Stimulated activated naive CD8-positive, alpha-beta T cell treated with anti-CD3 and anti-CD28 coated beads, Interleukin-15, Interleukin-2, amounts not matched to agents 100 U/mL and 50 U/mL, for 24 hours (primary cell): Measurements from ENCODE around the gene CPLX1.

ENCODE experiments used
- ATAC-seq: fragments of 150-1000 bp; cut with Tn5 transposase; one replicate; pipeline ENCODE4 v1.10.0; 2021
- DNase-seq: peaks from one replicate; pipeline ENCODE4 v3.0.0; 2021

The CPLX1 gene

DNA sequence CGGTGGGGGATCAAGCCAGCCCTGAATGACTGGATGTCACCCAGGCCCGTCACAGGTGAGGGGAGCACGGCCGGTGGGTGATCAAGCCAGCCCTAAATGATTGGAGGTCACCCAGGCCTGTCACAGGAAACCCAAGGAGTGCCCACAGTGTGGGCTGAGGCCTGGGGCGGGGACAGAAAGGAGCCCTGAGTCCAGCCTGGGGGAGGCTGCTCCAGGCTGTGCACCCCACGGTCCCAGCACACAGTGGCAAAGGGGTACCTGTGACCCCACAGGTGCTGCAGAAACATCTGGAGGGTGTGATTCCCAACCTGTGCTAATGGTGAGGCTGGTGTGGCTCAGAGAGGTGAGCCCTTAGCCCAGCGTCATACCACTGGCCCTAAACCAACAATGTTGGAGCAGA, 6.2 kb upstream of the CPLX1 start:
- ATAC-seq, result no peak
- DNase-seq, result no peak

DNA sequence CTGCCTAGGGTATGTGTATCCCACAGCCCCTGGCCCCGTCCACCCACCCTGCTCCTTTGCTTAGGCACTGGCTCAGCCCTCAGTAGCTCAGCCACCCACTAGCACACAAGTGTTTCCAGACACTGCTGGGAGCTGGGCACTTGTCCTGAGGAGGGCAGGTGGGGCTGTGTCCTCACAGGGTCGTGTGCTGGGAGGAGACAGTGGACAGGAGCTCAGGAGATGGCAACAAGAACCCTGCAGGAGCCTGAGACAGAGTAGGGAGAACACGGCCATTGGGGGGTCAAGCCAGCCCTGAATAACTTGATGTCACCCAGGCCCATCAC, 5.5 kb upstream of the CPLX1 start:
- no peak for DNase-seq

DNA sequence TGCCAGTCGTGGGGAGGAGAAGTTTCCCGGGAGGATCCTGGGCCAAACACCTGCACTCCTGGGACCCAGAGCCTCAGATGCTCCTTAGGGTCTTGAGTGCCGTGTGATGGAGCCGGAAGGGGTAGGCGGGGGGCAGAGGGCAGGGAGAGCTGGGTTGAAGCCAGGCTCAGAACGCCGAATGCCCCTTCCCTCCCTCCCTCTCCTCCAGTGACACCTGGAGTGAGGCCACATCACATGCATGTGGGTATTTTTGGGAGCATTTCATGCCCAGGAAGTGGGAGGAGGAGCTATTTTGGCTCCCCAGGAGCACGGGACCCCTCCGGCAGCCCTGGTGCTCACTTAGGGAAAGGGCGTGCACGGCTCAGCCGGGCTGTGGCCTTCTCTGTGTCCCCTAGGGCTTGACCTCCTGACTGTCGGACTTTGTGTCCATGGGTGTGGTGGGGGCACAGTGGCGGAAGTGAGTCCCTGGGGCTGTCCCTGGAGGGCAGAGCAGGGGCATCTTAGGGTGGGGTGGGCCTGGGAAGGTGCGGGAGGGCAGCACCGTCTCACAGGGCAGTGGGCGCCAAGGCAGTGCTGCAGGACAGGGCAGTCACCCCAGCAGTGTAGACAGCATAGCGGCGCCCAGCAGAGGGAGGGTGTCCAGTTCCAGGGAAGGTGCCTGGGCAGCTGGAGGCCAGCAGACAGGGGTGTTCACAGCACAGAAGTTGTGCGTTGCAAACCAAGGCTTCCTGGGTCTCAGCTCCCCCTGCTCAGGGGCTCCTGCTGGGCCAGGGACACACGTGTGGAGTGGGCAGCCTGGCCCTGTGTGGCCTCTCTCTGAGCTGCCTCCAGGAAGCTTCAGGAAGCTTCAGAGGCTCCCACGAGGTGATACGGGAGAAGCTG, 4.9 kb upstream of the CPLX1 start:
- no peak for DNase-seq

More for the DNA sequence above, 5.5 kb upstream of the CPLX1 start:
- no peak for ATAC-seq

DNA sequence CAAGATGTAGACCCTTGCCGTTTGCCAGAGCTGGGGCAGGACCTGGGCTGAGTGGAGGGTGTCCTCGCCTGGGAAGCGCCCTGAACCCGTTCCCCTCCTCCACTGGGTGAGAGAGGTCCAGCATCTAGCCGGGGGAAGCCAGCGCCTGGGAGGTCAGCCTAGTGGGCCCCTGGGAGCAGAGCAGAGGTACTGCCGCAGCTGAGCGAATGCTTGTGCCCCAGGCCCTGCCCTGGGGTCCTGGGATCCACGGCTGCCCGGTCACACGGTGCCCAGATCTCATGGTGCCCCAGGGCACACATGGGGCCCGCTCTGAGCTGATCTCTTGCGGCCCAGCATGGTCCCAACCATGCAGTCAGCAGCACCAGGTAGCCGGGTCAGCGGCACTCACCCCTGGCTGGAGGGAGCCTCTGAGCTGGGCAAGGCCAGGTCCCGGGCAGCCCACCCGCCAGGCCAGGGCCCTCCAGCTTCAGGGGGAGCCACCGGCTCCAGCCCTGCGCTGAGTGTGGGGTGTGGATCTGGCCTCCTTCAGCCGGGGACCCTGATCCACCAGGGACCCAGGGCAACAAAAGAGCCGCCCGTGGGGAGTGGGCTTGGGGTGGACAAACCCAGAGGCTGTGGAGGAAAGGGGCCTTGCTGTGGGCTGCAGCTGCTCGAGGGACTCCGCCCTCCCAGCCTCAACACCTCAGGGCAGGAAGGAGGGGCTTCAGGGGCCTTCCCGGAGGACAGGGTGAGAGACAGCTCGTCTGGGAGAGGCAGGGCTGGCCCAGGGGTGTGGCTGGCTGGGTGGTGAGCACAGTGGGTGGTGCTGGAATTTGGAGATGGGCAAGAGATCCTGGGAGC, 4.1 kb upstream of the CPLX1 start:
- ATAC-seq (no peak), DNase-seq (no peak)

More for the DNA sequence above, 4.9 kb upstream of the CPLX1 start:
- ATAC-seq, result no peak

DNA sequence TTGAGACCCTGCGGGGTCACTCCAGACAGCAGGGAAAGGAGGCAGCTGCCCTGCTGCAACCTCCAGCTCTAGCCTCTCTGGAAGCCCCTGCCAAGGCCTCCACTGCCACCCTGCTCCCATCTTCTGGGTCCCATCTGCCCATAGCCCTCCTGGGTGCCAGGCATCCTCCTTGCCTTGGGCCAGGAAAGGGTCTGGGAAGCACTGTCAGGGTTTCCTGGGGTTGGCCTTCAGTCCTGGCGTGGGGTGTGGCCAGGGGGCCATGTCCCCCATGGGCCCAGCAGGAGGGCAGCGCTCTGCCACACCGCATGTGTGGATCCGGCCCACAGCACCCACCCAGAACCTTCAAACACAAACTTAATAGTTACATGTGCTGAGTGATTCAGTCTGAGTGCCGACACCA, 3.4 kb upstream of the CPLX1 start:
- ATAC-seq (no peak), DNase-seq (no peak)

DNA sequence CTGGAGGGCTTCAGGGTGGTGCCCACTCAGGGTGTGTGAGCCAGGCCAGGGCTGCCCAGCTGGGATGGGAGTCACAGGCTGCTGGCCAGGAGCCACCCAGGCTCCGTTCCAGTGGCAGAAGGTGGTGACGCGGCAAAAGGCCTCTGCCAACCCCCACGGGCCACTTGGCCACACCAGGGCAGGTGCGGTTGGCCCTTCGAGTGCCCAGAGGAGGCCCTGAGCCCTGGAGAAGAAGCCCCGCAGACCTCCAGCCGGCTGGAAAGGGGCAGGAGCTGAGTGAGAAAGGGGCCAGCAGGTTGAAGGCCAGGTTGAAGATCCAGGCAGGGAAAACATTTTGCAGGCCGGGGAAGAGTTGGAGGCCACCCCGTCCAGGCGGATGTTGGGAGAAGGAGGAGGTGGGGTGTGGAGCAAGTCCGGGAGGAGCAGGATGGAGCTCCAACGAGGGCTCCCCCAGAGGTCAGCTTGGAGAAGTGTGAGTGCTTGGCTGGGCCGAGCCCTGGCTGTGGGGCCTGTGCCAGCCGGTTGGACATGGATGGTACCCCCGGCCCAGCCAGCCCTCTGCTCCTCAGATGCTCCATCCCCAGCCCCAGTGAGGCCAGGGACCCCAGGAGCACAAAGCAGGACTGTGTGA, 2.8 kb upstream of the CPLX1 start:
- no peak for DNase-seq
- no peak for ATAC-seq

DNA sequence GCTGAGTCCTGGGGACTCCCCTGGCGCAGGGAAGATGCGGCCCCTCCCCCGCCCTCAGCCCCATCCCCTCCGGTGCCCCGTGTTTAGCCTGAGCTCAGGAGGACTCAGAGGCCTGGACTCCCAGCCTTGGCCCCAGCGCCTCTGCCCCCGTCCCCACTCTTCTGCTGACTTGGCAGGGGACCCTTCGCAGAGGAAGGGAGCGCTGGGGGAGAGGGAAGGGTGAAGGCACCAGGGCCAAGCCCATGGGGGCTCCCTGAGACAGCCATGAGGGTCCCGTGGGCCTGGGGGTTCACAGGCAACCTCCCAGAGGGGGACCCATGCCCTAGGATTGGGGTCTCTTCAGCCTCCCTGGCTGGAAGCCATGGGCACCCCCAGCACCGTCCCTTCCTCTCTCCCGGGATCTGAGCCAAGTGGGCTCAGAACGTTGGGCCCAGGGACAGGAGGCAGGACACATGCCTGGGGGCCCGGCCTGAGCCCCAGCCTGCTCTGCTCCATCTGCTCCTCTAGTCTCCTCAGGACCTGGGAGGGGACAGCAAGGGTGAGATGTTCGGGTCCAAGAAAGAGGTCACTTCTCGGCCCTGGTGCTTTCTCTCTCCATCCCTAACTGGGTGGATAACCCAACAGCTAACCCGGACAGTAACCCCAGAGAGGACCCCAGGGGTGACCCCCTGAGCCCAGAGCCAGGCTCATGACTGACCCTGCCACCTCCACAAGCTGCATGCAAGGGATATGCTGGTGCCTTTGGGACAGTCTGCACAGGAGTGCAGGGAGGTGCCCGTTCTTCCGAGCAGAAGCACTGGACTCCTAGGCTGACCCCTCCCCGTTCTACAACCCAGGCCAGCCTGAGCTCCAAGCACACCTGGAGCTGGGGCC, 1.5 kb upstream of the CPLX1 start:
- DNase-seq (no peak), ATAC-seq (no peak)

DNA sequence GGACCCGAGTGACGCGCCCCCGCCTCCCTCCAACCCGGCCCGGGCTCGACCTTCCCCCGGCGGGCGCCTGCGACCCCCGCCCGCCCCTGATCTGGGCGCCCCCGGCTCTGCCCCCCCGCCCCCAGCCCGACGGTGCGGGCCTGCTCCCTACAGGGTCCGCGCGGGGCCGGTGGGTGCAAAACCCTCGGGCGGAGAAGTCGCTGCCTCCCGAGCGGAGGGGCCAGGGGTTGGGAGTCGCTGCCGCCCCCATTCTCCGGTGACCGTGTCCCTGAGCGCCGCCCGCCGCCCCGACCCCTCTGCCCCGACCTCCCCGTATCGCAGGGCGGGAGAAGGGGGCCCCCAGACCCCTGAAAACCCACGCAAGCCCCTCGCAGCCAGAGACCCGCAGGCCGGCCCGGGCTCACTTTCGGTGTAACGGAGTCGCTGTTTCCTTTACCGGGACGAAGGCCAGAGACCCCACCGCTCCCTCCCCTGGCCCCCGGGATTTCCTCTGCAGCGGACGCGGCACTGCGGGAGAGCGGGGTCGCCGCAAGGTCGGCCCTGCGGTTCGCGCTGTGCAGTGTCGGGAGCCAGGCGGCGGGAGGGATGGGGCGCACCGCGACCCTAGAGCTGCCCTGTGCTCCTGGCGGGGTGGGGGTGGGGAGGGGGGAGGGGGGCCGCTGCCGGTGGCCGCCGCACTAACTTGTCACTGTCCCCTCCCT, 729 bp upstream of the CPLX1 start:
- DNase-seq (no peak), ATAC-seq (no peak)

DNA sequence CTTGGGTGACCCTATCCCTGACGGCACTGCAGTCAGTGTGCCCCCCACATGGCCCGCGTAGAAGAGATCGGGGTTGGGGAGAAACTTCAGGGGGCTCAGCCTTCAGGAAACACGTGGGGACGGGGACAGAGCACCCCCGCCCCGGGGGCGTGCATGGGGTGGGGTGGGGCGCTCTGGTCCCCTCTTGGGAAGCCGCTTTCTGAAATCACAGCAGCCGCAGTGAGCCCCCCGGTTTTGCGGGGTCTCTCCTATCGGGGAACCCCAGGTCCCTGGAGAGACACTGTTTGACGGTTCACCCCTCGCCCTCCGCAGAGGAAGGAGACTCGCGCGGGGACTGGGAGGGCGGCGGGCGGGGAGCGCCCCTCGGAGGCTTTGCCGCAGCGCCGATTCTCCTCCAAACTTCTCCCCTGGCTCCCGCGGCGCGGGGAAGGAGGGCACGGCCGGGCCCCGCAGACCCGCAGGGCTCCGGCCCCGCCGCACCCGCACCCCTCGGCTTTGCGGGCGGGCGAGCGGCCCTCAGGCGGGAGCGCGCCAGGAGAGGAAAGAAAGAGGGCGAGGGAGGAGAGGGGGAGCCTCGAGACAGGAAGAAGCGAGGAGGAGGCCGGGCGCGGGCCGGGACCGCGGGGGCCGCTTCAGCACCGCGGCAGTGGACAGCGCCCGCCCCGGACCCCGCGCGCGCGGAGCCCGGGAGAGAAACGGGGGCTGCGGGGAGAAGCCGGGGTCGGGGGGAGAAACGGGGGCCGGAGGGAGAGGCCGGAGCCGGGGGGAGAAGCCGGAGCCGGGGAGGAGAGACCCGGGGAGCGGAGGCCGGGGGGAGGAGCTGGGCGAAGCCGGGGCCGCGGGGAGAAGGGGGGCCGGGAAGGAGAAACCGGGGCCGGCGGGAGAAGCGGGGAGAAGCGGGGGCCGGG, 612 bp downstream of the CPLX1 start:
- no peak for ATAC-seq
- DNase-seq, result no peak

DNA sequence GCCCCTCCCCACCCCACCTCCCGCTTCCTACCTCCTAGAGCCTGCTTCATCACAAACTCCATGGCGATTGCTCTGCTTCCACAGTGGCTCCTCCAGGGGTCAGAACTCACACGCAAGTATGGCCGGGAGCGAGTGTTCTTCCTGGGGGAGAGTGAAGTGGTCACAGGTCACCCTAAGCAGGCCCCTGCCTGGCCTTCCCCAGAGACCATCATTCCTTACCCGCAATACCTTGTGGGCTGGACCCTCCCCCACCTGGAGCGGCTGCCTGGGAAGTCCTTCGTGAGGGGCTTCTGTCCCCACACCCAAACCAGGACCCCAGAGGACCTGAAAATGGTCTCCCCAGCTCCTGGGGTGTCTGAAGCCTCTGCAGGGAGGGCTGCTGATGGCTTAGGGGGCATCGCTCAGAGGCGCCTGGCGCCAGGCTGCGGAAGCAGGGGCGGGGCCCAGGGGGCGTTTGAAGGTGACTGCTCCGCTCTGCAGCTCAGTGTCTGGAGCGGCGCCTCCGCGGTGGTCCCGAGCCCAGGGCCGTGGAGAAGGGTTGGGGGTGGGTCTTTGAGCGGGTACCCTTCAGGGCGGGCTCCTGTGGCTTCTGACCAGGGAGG, 1.4 kb downstream of the CPLX1 start:
- ATAC-seq, result no peak
- DNase-seq, result no peak

DNA sequence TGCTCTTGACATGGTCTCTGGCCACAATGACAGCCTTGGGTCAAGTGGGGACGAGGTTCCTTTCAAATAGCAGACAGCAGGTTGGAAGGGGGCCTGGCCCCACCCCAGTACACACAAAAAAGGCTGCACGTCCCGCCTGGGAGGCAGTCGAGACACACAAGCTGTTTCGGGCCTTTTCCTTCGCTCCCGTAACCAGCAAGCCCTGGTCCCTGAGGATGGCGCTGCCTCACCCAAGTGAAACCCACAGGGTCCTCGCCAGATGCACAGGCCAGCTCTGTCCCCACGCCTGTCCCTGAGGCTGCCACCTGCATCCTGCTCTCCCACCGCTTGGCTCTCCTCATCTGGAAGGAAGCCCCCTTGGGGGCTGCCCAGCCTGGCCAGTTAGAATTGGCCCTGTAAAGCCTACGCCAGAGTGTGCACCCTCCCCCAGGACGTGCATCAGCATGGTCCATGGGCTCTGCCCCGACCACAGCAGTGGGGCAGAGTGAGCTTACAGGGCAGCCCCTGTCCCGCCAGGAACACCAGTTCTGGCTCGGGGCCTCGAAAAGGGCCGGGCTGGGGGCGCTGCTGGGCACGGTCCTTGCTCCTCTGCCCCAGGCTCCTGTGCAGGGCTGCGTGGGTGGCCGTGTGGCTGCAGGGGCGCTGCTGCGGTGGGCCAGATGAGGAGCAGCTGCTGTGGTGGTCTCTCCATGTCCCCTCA, 2.0 kb downstream of the CPLX1 start:
- ATAC-seq (no peak), DNase-seq (no peak)

DNA sequence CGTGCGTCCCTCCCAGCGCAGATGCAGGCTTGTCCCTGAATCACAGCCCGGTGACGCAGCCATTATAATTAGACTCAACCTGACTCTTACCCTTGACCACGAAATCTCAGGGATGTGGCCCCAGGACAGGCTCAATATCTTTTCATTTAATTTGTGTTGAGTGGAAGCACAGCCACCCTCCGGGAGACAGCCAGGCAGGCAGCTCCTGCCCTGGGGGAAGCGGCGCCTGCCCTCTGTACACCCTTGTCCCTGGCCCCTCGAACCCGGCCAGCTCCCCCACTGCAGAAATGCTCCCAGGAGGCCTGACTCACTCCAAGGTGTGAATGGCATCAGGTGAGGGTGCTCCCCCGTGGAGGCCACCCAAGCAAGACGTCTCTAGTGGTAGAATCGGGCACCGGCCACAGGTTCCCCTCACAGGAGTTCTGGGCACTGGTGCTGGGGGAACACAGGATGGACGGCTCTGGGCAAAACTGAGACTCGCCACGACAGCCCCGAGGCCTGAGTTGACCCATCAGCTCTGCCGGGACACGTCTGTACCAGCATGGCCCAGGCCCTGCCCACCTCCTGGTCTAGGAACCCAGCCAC, 2.7 kb downstream of the CPLX1 start:
- no peak for ATAC-seq

DNA sequence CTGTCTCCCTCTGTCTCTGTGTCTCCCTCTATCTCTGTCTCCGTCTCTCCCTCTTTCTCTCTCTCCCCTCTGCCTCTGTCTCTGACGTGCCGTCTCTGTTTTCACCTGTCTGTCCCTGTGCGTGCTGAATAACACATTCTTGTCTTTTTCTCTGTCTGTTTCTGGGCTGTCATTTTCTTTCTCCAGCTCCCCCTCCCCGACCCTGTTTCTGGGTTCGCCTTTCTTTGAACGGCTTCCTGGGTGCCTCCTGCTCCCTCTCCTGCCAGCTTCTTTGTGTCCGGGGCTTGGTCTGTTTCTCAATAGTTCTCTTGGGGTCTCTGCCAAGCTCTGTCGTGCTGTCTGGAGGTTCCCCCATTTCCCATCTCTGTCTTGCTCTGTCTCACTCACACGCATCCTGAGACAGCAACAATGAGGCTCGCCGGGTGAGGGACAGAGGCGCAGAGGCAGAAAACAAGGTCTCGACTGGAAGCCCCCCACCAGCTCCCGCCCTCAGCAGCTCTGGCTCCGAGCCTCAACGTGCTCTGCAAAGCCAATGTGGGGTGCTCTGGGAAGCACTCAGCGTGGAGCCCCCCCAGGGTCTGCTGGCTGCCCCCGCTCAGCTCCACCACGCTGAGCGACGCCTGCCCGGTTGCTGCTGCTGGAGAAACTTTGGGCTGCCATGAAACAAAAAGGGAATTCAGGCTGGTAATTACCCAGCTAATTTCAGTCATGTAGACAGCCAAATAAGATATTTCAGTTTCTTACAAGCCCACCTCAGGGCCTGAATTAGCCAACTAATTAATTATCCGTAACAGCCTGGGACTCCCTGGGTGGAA, 3.4 kb downstream of the CPLX1 start:
- ATAC-seq (no peak), DNase-seq (no peak)

More for the DNA sequence above, 2.7 kb downstream of the CPLX1 start:
- DNase-seq, result no peak

DNA sequence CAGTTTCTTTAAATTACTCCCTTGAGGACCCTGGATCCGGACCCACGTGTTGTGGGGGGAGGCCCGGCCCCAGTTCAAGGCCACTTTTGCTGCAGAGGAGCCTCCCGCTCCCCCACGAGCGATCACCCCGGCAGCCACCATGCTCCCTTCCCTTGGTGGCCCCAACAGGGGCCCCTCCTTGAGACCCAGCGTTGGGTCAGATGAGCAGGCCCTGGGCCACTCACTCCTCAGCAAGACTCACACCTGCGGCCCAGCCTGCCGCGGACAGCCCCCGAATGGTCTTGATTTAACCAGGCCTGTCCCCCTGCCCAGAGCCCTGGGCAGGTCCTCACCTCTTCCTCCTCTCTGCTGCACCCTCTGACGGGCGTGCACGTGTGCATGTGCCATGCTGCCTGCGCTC, 4.3 kb downstream of the CPLX1 start:
- ATAC-seq (no peak), DNase-seq (no peak)

DNA sequence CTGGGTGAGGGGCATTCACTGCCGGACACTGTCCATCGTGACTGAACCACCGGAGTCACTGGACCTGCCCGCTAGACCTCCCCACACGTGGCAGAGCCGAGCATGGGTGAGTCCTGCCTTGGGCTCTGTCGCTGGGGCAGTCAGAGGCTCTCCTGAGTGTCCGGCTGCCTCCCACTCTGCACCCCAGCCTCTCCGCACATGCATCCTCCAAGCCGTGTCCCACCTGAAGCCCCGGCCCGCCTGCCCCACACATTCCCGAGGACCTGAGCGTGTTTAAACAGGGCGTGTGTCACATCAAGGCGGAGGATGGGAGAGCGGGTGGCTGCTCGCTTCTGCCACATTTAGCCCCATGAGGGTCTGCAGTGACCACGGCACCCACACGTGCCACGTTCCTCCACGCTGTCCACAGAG, 4.7 kb downstream of the CPLX1 start:
- DNase-seq (no peak), ATAC-seq (no peak)

DNA sequence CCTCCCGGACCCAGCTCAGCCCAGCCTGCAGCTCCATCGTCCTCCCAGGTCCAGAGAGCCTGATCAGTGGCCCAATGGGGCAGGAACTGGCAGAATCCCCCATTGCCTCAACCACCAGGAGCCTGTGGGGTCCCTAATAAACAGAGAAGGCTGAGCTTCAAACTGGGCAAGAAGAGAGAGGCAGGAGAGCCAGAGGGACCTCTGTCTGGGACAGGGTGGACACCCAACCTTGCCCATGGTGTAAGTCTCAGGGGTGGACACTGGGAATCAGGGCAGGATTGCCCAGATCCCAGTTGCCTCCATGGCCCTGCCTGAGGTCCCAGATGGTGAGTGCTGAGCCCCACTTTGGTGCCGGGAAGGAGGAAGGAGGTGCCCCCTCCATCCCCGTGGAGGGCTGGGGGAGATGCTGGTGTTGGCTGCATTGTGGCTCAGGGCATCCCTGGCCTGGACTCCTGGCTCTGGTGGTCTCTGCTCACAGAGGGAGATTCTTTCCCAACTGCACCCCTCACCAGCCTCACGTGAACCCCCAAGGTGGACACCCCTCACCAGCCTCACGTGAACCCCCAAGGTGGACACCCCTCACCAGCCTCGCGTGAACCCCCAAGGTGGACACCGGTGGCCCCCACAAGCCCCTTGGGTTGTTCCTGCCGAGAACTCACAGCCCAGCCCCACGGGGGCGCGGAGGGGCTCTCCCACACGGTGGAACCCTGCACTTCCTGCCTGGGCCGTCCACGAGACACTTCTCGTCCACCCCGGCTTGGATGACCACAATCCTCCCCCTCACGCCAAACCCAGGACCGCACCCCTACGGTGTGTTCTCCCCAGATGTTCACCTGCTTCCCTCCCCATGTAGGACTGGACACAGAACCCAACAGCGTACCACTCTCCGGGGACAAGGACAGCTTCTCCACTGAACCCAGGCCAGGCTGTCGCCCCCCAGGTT, 5.4 kb downstream of the CPLX1 start:
- DNase-seq (no peak), ATAC-seq (no peak)
